NCI-H524 (cell line): ENCODE data around the gene RAN.
"Not testable (repeated sequence)": the region's sequence is repeated elsewhere in the genome, so short reads cannot be mapped to it uniquely, and the experiment has no call there.

Source experiments
- DNase-seq, 2 experiments: peaks; one replicate each; lab custom pipeline; 2025; lab: John Stamatoyannopoulos, UW

The RAN gene

DNA sequence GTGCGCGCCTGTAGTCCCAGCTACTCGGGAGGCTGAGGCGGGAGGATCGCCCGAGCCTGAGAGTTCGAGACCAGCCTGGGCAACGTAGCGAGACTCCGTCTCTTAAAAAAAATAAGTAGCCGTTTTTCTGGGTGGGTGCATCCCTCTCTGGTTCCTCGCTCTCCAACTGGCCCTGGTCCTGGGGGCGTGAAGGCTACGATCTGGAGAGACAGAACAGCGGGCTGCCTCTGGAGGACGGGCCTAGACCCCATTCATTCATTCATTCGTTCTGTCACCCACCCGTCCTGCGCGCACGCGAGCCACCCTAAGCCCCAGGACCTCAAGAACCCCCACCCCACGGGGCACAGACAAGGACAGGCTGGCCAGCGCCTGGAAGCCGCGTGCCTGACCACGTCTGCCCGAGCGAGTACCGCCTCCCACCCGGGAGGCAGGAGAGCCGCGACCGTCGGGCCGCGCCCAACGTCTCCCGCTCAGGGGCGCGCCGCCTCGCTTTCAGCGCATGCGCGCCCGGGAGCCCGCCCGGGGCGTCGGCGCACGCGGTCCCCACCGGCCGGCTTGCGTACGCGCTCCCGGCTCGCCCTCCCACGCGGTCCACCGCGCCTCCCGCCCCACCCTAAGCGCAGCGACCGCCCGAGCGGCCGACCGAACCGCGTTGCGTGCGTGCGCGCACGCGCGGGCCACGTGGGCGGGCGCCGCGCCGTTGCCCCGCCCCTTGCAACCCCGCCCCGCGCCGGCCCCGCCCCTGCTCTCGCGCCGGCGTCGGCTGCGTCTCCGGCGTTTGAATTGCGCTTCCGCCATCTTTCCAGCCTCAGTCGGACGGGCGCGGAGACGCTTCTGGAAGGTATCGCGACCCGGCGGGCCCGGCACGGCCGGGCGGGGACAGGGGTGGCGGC lies at the start of gene RAN:
RAN (plus strand) TSS at position 781 of the 893 bp plus-strand sequence. CDS start 528 bp downstream, outside the sequence.
- peak; percentile 86 to 92 for DNase-seq

DNA sequence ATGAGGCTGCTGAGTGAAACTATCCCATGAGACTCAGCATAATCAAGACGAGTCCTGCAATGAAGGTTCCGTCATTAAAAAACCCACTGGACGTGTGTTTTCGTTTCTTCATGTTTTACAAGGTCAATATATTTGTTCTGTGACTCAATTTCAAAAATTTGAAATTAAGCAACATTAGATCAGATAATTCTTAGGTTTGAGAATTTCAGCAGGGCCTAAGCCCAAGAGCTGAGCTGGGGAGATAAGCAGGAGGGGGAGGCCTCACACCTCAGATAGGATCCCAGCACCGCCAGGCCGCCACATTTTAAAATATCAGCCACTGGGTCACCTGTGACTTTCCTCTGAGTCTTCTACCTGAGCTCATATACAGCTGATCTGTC lies 46.1 kb upstream of the RAN start:
- DNase-seq = no peak

DNA sequence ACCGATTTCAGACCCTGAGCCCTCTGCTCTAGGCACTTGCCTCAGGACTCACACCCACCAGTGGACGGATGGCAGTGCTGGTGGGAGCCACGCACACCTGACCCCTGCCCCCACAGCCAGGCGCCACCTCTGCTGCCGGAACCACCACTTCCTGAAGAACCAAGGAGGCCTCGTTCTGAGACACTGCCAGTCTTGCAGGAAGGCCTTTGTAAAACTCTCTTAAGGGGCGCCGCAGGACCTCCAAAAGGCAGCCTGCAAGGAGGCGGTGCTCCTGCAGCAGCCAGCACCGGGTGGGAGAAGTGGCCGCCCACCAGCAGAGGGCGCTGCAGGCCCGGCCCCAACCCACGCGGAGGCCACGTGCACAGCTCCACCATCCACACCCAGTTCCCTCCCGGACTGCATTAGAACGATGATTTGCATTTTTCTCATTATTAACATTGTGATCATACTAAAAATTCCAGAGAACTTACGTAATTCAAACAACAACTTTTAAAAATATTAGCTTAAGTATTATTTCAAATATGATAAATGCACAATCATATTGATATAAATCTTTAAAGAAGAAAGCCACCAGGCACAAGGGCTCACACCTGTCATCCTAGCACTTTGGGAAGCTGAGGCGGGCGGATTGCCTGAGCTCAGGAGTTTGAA lies 45.6 kb upstream of the RAN start:
- DNase-seq = peak; percentile 14 to 27

DNA sequence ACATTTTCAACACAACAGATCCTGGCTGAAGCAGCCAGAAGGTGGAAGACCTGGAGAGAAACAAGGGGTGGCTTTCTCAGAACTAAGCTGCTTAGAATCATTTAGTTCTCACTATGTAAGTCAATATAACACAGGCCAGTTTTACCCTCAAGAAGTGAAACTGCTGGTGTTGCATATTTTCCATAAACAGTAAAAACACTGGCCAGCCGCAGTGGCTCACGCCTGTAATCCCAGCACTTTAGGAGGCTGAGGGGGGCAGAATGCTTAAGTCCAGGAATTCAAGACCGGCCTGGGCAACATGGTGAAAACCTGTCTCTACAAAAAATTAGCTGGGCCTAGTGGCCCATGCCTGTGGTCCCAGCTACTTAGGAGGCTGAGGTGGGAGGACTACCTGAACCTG lies 44.4 kb upstream of the RAN start:
- DNase-seq = no peak

DNA sequence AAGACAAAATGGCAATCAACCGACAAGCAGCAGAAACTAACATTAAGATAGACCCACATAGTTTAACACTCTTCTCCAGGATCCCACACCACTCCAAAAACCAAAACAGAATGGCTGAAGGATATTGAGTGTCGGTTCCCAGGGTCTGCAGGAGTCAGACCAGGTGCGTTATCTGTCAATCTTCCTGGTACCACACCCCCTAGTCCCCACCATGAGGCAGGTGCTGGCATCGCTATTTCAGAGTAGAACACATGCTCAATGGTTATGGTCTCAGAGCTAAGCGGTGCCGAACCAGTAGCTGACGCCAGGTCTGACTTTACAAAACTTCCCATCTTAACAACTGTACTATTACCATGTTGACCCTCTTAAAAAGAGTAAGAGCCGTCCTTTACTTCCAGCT lies 43.0 kb upstream of the RAN start:
- DNase-seq = no peak

DNA sequence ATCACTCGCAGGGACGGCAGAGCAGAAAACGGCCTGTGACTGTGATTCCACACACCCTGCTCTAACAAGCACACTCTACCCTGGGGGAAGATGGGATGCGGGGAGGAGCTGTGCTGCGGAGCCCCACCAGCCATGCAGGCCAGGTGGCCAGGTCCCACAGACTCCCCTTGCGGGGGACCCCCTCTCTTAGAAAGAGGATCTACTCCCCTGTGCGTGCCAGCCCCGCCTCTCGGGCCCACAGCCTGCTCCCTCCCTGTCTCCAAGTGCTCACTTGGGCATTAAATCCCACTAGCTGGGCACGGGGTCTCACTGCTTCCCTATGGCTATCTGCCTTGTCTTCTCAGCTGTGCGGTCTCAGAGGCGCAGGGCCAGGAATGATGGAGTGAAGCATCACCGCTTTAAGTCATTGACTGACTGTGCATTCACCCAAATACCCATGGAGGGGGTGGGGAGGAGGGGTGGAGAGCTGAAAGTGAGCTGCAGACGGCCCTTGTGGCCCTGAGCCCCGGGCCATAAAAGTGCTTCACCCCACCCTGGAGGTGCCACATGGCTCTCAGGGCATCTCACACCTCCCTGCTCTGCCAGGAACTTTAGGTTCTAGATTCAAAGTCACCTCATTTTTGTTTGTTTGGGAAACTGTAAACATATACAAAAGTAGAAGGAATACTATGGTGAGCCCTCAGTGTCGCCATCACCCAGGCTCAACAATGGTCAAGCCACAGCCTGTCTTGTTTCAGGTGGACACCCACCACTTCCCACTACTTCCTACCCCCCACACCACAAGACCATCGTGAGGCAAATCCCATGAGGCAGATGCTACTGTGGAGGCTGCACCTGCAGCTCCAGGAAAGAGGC lies 42.2 kb upstream of the RAN start:
- DNase-seq = no peak

DNA sequence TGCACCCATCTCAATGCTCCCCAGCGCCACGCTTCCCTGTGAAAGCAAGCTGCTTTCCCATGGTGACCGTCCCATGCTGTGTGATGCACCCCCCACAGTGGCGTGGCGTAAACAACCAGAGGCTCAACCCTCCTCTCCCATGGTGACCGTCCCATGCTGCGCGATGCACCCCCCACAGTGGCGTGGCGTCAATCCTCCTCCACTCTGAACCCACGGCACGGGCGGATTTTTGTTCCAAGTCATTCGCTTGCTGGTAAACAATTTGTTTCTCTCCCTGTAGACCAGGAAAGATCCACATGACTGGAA lies 41.7 kb upstream of the RAN start:
- DNase-seq = no peak

DNA sequence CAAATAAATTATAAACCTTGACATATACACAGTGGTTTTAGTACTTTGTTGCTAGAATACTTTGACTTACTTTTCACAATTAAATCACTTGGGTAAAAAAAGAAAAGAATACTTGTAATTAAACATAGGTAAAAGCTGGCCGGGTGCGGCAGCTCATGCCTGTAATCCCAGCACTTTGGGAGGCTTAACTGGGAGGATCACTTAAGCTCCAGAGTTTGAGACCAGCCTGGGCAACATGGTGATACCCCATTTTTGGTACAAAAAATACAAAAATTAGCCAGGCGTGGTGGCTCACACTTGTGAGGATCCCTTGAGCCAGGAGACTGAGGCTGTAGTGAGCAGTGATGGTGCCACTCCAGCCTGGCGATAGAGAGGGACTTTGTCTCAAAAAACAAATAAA lies 40.6 kb upstream of the RAN start:
- DNase-seq = peak; percentile 15 to 21

DNA sequence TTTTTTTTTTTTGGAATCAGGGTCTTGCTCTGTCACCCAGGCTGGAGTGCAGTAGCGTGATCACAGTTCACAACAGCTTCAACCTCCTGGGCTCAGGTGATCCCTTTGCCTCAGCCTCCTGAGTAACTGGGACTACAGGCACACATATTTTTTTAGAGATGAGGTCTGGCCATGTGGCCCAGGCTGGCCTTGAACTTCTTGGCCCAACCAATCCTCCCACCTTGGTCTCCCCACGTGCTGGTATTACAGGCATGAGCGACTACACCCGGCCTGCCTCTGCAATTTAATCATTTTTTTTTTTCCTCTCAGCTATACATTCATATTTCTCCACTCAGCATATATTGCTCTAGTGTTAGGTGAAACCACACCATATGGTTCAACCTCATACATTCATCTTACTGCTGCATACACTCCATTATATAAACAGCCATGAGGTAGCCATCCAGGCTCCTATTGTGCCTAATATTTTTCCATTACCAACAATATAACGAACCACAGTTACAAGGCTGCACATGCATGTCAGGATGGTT lies 39.9 kb upstream of the RAN start:
- DNase-seq = peak in 1 of 2 experiments; percentile 63

DNA sequence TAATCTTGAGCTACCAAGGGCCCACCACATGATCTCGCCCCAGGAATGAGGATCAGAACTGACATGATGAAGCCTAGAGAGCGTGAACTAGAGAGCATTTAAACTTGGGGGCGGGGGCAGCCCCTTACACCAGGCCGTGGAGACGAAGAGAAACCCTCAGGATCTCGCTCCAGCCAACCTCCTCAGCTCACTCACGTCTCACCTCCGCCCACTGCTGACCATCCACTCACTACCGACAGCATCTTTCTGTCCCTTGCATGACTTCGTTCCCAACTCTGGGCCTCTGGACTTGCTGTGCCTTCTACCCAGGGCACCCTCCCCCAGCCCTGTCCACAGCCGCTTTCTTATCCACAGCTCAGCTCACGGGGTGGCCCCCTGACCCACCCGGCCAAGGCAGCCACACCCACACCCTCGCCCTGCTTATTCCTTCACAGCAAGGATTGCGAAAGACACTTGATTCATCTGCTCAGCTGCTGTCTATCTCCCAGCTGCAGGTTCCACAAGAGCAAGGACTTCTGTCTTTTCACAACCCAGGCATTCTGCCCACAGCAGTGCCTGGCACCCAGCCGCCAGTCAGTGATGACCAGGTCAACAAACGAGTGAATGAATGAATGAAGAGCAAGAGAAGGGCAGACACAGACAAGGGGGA lies 39.2 kb upstream of the RAN start:
- DNase-seq = peak in 1 of 2 experiments; percentile 41

DNA sequence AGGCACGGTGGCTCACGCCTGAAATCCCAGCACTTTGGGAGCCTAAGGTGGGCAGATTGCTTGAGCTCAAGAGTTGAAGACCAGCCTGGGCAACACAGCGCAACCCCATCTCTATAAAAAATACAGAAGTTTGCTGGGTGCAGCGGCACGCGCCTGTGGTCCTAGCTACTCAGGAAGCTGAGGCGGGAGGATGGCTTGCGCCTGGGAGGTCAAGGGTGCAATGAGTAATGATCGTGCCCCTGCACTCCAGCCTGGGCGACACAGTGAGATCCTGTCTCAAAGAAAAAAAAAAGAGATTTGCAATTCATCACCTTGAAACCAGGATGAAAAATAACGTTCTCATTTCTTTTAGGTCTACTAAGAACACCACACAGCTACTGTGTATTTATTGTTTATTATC lies 36.9 kb upstream of the RAN start:
- no peak for DNase-seq

DNA sequence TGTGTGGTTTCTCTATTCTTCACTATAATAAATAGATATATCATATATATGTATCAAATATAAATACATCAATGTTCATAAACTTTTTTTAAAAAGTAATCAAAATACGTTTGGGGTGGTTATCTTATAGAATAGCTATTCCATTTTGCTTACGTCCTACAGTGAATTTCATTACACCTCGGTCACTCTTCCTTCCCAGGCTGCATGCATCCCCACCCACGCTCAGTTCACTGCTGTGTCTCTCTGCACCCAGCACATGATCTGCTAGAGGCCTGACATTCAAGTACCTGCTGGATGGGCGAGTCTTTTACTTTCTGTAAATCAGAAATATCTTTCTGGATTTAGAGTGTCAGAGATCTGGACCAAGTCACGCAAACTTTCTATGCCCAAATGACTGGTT lies 36.4 kb upstream of the RAN start:
- peak in 1 of 2 experiments; percentile 38 for DNase-seq

DNA sequence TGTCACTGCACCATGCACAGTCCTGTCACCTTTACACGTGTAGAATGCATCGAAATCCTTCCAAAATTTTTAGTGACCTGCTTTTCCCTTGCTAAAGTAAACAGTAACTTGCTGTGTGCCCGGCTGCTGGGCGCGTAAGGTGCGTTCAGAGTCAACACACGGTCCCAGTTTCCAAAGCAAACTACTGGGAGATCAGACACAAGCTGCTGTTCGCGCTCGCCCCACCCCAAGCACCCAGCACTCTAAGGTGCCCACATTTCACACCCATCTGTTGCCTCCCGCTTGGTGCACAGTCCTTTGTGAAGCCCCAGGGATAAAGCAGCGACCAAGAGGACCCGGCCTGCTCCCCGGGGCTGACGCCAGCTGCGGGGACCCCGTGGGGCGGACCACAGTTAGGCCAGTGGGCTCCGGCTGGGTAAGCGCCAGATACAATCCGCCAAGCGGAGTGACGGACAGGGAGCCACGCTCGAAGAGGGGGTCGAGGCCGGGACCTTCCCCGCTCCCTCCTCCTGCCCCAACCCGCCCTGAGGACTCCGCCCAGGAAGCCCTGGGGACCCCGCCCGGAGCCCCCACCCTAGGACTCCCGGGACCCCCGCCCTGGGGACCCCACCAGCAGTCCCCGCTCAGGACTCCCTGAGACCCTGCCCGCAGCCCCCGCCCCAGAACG lies 33.4 kb upstream of the RAN start:
- DNase-seq = peak; percentile 63 to 79

DNA sequence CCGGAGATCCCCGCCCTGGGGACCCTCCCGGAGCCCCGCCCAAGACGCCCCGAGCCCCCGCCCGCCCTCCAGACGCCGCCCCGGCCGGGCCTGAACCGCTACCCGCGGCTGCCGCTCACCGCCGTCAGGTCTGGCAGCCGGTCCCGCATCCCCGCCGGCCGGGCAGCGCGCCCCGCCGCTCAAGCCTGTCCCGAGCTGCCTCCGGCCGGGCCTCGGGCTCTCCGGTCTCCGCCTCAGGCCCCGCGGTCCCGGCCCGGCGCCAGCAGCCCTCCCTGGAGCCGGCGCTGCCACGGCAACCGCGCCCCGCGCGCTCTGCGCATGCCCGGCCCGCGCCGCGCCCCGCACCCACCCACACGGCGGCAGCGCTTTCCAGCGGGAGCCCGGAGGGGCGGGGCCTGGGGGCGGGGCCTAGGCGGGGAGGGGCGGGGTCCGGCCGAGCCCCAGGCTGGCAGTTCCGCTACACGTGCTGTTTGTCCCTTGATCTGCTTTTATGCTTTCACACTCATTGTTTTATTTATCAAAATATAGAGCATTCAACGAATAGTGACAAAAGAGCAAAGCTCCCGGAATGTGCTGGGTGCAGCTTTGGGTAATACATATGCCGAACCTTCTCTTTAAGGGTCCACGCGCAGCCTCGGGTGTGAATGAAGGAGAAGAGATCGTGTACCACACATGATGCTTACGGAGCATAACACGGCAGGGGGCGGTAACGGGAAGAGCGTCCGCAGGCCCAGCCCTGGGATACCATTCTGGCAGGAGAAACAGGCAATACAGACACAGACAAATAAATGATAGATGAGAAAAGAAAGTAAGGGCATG lies 32.7 kb upstream of the RAN start, which contains the start of gene STX2:
STX2 (minus strand) TSS at position 300 of the 819 bp plus-strand sequence; CDS start at position 149, 151 bp downstream.
- DNase-seq = peak; percentile 70 to 75

DNA sequence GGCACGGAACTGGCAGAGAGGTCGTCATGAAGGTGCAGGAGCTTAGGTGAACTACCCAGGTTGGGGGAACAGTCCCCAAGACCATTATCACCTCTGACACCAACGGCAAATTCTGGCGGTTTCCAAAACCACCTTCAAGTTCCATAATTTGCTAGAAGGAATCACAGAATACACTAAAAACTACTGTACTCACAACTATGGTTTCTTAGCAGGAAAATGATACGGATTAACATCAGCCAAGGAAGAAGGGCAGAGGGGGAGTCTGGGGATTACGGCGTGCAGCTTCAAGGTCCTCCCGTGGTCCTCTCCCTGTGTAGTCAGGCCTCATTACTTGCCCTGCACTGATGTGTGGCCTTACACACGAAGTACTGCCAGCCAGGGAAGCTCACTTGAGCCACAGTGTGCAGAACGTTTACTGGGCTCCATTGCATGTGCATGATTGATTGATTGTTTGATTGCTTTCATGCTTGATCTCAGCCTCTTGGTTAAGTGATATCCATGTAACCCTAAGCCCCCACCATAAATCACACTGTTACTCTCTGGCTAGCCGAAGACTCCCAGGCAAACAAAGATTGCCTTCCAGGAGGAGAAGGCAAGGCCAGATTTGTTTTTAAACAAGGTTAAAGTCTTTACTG lies 32.0 kb upstream of the RAN start:
- no peak for DNase-seq

DNA sequence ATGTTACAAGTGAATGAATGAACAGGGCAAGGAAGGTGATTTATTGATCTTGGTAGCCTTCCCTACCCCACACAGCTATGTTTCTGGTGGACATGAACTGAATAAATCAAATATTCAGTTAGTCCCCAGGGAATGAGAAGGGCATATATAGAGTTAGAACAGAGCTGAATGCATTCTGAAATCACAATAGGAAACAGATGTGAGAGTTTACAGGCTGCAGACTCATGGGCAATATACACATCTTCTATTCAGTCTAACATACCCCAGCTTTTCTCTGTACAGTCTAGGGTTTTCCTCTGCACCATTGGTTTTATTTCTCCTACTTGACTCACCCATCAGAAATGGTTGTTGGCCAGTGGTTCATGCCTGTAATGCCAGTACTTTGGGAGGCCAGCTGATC lies 25.5 kb upstream of the RAN start:
- no peak for DNase-seq

DNA sequence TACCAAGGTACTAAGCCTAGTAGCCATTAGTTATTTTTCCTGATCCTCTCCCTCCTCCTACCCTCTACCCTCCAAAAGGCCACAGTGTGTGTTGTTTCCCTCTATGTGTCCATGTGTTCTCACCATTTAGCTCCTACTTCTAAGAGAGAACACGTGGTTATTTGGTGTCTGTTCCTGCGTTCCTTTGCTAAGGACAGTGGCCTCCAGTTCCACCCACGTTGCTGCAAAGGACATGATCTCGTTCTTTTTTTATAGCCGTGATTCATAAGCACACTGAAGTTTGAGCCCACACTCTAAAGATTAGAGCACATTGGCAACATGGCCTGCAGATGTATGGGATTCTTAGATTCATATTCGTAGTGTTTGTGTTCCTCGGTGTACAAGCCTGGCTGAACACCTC lies 24.8 kb upstream of the RAN start:
- no peak for DNase-seq

DNA sequence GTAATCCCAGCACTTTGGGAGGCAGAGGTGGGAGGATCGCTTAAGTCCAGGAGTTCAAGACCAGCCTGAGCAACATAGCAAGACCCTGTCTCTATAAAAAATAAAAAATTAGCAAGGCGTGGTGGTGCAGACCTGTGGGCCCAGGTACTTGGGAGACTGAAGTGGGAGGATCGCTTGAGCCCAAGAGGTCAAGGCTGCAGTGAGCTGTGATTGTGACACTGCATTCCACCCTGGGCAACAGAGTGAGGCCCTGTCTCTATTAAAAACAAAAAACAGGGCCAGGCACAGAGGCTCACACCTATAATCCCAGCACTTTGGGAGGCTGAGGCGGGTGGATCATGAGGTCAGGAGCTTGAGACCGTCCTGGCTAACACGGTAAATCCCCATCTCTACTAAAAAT lies 23.8 kb upstream of the RAN start:
- DNase-seq = not testable (repeated sequence)

DNA sequence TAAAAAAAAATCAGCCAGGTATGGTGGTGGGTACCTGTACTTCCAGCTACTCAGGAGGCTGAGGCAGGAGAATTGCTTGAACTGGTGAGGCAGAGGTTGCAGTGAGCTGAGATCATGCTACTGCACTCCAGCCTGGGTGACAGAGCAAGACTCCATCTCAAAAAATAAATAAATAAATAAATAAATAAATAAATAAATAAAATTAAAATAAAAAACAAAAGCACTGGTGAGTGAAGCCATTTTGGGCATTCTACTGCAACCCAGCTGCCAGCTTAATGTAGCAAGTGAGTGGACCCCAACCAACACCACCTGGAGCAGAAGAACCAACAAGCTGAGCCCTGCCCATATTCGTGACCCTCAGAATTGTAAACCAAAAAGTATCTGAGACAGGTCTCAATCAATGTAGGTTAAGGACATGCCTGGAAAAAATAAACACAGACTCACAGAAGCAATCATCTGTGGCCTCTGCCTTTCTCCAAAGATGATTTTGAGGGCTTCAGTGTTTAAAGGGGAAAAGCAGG lies 23.0 kb upstream of the RAN start:
- DNase-seq = not testable (repeated sequence)
